ENCODE data around the gene SNRNP48. TPM values are rescaled to one million over a fixed set of nuclear protein-coding genes. Genes with fewer than 3 reads are reported as not detected.

Gene SNRNP48
- total RNA-seq, 4 donors from 2014 or later, result 14.3 to 16.6 (median 15.3) TPM

DNA sequence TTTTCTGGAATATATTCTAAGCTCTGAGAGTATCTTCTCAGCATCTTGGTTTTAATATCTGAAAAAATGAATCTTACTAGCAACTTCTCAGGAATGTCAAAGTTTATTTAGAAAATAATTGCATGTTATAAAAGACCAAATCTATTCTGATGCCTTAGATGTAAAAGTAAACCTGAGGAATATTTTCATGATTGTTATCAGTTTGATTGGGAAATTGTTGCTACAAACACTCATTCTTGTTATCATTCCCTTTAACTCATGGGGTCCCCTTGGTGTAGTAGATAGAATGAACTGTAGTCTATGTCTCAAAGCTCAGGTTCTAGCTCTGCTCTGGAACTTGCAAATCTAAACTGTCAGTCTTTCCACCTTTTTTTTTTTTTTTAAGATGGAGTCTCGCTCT lies 50.0 kb downstream of the SNRNP48 start:
- H3K36me3 ChIP-seq, result no peaks in the 10 kb centered on the region
- TF ChIP-seq, protein P1, sequence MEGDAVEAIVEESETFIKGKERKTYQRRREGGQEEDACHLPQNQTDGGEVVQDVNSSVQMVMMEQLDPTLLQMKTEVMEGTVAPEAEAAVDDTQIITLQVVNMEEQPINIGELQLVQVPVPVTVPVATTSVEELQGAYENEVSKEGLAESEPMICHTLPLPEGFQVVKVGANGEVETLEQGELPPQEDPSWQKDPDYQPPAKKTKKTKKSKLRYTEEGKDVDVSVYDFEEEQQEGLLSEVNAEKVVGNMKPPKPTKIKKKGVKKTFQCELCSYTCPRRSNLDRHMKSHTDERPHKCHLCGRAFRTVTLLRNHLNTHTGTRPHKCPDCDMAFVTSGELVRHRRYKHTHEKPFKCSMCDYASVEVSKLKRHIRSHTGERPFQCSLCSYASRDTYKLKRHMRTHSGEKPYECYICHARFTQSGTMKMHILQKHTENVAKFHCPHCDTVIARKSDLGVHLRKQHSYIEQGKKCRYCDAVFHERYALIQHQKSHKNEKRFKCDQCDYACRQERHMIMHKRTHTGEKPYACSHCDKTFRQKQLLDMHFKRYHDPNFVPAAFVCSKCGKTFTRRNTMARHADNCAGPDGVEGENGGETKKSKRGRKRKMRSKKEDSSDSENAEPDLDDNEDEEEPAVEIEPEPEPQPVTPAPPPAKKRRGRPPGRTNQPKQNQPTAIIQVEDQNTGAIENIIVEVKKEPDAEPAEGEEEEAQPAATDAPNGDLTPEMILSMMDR (IDR thresholded peaks at IDR 0.05 in 4 of 5, conservative IDR thresholded peaks at IDR 0.05 in 1 of 5), result no peak
- no peak for TF ChIP-seq POLR2A (IDR thresholded peaks at IDR 0.05)
- intact Hi-C loops (cut with DNase I; ENCODE audit: low total_unique reads) (no loop called here), in situ Hi-C loops (cut with MboI; ENCODE audit: low sequenced_read_pairs in 4 of 4) (no loop called here)
- no peak overlapping the region for H3K27ac ChIP-seq
- no peaks in the 10 kb centered on the region for H3K4me1 ChIP-seq
- no peaks in the 10 kb centered on the region for H3K27me3 ChIP-seq
- no peak overlapping the region for H3K4me3 ChIP-seq
- no peaks in the 10 kb centered on the region for H3K9me3 ChIP-seq
- no peak for DNase-seq
- no peak for ATAC-seq

DNA sequence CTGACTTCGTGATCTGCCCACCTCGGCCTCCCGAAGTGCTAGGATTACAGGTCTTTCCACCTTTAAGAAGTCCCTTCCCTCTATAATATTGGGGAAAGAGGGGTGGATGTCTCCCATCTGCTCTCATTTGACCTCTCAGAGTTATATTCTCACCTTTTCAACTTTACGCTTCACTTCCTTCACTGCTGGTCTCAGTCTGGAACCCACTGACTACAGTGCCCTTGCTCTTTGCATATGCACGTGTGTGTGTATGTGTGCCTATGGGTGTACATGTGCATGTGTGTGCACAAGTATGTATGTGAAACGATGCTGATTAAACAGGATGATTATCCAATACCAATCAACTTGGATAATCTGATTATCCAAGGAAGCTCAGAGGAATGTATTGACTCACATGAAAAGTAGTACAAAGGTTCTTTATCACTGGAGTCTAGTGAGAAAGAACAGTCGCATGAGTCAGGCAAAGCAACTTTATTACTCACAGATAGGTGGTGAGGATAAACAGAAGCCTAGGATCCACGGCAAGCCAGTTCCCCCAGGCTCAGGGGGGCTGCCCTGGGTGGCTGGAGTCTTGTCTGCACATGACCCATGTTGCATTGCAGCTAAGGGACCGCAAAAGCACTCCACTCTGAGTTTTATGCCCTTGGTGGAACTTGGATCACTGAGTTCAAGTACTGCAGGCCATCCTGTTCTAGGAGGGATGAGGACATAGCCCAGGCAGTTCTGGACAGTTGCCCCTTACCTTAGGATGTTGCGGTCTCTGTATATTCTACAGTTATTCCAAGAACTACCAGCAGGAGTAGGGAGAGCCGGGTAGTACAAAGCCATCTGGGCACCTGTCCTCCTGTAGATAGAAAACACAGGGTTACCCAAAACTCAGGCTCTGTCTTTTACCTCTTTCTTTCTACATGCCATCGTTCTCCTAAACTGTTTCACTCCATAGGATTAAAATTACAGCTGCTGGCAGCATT lies 50.9 kb downstream of the SNRNP48 start:
- Histone ChIP-seq H3K27ac (no peak overlapping the region), H3K27me3 (no peaks in the 10 kb centered on the region), H3K36me3 (no peaks in the 10 kb centered on the region), H3K9me3 (no peaks in the 10 kb centered on the region), H3K4me1 (no peaks in the 10 kb centered on the region), H3K4me3 (no peak overlapping the region)
- in situ Hi-C loops (cut with MboI; ENCODE audit: low sequenced_read_pairs in 4 of 4) (no loop called here), intact Hi-C loops (cut with DNase I; ENCODE audit: low total_unique reads) (no loop called here)
- DNase-seq (no peak), ATAC-seq (no peak)
- TF ChIP-seq, protein P1 (IDR thresholded peaks at IDR 0.05 in 4 of 5, conservative IDR thresholded peaks at IDR 0.05 in 1 of 5), result no peak
- TF ChIP-seq POLR2A (IDR thresholded peaks at IDR 0.05), result no peak

DNA sequence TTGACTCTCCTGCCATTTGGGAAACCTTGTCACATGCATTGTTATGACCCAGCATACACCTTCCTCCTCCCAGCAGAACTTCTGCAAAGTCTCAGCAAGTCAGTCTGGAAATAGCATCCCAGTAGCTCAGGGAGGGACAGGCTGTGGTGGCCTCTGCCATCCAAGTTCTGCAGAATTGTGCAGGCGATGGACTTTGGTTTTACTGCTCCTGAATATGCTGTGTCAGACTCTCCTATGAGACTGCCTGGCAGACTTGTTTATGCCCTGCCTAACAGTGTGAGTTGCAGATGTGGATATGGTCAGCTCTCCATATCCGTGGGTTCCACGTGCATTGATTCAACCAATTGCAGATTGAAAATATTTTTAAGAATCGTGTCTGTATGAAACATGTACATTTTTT lies 52.8 kb downstream of the SNRNP48 start:
- H3K4me3 ChIP-seq, result no peak overlapping the region
- DNase-seq (no peak), ATAC-seq (no peak)
- H3K36me3 ChIP-seq, result no peaks in the 10 kb centered on the region
- H3K27me3 ChIP-seq, result no peaks in the 10 kb centered on the region
- intact Hi-C loops (cut with DNase I; ENCODE audit: low total_unique reads), result no loop called here
- H3K27ac ChIP-seq, result no peak overlapping the region
- no peaks in the 10 kb centered on the region for H3K9me3 ChIP-seq
- no peak for TF ChIP-seq POLR2A (IDR thresholded peaks at IDR 0.05)
- TF ChIP-seq, protein P1 (IDR thresholded peaks at IDR 0.05 in 4 of 5, conservative IDR thresholded peaks at IDR 0.05 in 1 of 5), result no peak
- H3K4me1 ChIP-seq, result no peaks in the 10 kb centered on the region
- in situ Hi-C loops (cut with MboI; ENCODE audit: low sequenced_read_pairs in 4 of 4), result no loop called here

DNA sequence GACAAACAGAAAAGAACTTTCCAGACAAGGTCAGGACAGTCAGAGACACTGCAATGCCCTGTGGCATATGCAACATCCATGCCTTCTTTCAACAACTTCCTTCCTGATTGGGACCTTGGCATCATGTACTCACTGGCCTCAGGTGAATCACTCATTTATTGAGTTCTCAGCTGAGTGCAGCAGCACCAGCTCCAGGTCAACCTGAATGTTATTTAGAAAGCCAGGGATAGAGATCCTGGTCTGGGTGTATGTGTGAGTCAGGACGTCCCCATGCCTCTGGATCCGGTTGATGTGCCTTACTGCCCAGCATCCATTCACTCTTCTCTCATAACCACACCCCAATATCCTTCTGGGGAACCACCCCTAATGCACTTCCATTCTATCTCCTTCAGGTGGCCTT lies 54.4 kb downstream of the SNRNP48 start:
- Histone ChIP-seq H3K4me1 (no peaks in the 10 kb centered on the region), H3K27ac (no peak overlapping the region), H3K9me3 (no peaks in the 10 kb centered on the region), H3K27me3 (no peaks in the 10 kb centered on the region), H3K4me3 (no peak overlapping the region), H3K36me3 (no peaks in the 10 kb centered on the region)
- ATAC-seq (no peak), DNase-seq (no peak)
- no peak for TF ChIP-seq POLR2A (IDR thresholded peaks at IDR 0.05)
- TF ChIP-seq, protein P1 (IDR thresholded peaks at IDR 0.05 in 4 of 5, conservative IDR thresholded peaks at IDR 0.05 in 1 of 5), result no peak
- intact Hi-C loops (cut with DNase I; ENCODE audit: low total_unique reads) (no loop called here), in situ Hi-C loops (cut with MboI; ENCODE audit: low sequenced_read_pairs in 4 of 4) (no loop called here)

Measured in gastrocnemius medialis (tissue), 4 donors.